Bone marrow (tissue), 2 donors: ENCODE results near the gene EML6.
A peak's percentile ranks its signal among the peaks of the same experiment; 100 is the strongest.

Experiments
- DNase-seq, 2 donors: peaks; one replicate each; lab custom pipeline; 2025; lab: John Stamatoyannopoulos, UW

EML6 gene

DNA sequence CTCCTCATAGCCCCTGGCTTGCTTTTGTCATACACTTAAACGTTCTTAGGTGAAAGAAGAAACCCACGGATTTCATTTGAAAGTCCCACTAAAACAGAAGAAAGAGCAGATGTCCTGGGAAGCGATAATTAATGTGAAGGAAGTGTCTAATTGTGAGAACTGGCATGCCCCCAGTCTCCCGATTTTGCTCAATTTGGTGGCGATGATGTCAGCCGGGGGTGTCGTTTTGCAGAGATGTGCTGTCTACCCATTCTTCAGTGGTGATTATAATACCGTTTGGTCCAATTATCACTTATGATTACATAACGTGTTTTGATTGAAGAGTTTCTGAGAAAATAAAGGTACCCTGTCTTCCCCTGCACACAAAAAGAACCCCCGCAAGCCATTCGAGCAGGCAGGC, 223.7 kb downstream of the EML6 start:
- no peak for DNase-seq

DNA sequence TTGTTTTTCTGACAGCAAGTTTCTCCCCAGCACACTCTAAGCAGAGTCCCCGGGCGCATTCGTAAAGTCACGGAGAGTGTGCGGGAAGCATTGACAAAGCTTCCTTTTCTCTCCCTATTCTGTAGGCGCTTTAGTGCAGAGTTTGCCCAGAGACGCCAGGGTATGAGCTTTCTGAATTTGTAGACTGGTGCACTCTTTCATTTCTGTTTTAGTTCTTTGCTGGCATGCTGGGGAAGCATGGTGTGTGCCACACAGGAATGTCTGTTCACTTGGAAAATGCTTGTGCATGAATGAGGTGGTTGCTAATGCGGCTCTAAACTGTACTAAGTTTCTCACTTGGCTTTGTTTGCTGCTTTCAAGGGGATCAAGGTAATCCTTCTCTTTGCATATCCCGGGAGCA, 224.2 kb downstream of the EML6 start:
- no peak for DNase-seq

DNA sequence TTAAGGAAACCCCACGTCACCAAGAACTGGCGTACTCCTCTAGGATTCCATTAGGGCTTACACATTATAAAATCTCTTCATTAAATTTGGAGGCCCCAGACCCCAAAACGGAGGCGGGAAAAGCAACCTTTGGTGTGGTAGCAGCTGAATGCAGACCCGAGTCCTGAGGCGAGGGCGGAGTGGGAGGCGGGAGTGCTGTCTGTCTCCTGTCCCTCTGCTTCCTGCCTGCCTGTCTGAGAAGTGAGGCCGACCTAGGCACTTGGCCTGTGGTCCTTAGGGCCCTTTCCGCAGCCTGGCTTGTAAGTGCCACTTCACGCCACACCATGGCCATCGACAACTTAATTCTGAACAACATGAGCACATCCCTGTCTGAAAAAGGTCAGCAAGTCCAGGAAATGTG, 224.7 kb downstream of the EML6 start:
- DNase-seq, result no peak

DNA sequence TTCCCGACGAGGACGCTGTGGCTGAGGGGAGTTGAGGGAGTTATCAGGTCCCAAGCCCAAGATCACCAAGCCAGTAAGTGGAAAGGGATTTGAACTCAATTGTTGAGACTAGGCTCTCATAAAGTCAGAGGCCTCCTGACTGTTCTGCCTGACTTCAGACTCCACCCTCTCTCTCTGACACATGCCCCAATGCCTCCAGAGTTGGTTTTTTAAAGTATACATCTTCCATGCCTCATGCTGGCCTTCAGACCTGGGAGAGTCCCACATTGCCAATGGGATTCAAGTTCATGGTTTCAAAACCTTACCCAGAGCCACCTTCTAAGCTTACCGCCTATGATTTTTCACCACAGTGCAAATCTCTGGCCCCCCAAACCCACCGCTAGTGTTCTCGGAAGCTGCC, 226.0 kb downstream of the EML6 start:
- no peak for DNase-seq

DNA sequence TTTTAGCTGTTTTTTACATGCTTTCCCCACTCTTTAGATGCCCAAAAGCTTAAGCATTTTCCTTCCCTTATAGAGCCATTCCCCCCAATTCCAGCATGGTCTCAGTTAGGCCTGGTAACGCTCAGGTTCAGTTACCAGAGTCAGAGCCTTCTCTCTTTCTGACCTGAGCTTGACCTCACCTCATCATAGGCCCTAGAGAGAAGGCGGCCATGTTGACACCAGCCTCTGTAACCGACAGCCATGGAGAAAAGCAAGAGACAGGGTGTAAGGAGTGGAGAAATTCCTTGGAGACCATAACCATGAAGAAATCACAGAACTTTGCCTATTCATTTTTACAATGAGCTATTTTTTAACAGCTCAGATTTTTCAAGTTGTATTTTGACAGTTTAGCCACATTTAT, 227.3 kb downstream of the EML6 start:
- DNase-seq, result no peak

DNA sequence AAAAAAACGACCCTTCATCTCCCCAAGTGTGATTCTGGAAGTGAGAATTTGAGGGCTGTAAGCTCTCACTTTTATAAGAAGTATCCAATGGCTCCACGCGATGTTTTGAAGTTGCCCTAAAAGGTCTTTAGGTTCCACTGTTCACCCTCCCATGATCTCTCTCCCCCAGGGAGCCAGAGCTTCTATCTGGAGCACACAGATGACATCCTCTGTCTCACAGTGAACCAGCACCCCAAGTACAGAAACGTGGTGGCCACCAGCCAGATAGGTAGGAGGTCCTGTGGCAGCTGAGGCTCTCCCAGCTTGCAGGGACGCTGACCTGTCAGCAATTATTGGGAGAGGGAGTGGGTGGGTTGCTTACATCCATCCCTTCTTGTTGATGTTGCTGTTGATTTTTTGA, 229.0 kb downstream of the EML6 start:
- no peak for DNase-seq

DNA sequence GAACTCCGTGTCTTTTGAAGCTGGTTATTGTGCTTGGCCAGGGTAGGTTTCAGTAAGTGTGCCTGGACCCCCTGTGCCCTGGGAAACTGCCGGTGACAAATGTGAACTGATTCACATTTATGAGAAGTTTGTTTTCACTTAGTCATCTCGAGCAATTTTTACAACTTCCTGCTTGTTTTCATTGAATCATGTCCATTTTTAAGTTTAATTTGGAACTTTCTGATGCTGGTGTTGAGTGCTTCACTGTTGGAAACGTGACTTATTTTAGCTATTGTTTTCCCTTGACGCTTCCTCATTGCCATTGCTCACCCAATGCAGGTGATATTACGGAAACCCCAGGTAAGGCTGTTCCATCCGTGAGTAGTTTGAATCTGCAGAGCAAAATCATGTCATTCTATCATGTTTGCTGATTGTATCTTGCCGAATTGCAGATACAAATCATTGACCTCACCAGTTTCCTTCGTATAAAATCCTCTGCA, 229.6 kb downstream of the EML6 start:
- DNase-seq, result peak in 1 of 2 donors; percentile 17

DNA sequence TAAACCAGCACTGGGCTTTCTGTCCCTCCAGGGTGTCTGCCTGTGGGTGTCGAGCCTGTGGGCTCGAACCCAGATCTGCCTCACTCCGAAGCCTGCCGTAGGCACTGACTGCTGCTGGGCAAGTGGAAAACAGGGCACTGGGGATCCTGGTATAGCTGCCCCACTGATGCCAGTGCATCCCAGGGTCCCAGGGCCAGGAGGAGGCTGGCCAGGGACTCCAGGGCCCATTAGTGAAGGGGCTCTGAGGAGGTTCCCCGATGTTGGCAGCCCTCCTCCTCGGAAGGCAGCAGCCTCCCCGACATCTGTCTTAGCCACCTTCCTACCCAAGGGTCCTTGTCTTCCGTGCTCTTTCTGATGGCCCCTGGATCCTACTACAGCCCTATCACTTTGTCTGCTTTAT, 230.7 kb downstream of the EML6 start:
- DNase-seq, result no peak

DNA sequence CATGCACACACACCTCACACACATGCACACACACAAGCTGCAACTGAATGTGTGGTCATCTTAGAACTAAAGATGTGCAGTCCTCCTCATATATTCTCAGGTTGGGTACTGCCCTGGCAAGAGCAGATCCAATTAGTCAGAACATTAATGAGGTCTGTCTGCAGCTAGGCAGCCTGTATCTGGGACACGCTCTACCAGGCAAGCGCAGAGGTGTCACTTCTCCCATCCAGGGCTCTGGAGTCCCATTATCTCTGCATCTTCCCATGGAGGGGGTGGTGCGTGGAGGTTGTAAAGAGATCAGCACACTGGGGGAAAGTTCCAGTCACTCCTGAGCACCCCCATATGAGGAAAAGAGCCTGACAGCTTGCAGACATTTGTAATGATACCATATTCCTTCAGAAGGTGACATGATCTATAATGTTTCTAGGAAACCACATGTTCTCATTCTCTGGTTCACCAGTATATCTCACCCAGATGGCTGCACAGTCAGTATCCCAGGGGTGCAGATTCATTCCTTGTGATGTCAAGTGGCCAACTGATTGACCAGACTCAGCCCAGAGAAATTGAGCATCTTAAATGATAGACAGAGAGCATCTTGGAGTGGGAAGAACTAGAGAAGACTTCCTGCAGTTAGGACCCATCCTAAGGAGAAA, 231.4 kb downstream of the EML6 start:
- no peak for DNase-seq

DNA sequence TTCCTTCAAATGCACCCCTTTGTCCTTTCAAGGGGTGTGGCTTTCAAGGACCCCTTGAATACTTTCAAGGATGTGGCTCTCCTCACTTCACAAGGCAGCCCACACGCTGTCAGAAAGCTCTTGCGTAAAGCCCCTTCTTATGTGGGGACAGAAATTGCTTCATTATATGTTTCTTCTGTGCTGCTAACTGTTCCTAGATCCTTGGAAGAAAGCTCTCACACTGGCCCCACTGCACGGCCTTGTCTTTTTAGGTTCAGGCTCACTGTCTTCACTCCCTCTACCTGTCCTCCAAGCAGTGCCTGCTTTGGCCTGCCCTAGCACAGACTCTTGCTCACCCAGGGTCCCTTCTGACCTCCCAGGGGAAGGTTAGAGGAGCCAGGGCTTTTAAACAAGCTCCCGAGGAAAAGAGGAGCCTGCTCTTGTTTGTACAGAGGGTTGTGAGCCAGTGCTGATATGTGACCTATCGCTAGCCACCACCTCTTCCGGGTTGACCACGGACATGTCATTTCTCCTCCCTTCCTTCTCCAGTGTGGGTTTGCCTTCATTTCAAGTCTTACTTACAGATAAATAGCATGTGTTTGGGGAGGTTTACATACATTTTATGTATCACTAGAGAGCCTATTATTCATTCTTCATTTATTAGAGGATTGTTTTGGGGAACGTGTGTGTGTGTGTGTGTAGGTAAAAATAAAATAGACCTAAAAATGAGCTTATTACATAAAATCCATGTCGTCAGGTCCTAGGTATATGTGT, 232.1 kb downstream of the EML6 start:
- DNase-seq, result no peak

DNA sequence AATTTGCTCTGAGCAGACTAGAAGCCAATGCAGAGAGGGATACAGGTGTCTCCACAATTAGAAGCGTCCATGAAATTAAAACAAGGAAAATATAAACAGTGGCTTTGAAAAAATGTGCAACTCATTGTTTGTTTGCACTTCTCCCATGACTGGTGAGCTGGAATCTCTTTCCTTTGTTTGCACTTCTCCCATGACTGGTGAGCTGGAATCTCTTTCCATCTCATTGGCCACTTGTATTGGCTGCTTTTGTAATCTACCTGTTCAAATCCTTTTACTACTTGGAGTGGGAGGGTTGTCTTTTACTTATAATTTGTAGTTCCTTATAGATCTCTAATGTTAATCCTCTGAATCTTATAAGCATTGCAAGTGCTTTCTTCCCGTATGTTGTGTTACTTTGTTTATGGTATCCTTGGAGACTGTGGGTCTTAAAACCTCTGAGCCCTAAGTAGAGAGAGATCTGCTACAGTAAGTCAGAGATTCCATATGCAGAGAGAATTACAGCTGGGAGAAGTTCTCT, 232.7 kb downstream of the EML6 start:
- no peak for DNase-seq

DNA sequence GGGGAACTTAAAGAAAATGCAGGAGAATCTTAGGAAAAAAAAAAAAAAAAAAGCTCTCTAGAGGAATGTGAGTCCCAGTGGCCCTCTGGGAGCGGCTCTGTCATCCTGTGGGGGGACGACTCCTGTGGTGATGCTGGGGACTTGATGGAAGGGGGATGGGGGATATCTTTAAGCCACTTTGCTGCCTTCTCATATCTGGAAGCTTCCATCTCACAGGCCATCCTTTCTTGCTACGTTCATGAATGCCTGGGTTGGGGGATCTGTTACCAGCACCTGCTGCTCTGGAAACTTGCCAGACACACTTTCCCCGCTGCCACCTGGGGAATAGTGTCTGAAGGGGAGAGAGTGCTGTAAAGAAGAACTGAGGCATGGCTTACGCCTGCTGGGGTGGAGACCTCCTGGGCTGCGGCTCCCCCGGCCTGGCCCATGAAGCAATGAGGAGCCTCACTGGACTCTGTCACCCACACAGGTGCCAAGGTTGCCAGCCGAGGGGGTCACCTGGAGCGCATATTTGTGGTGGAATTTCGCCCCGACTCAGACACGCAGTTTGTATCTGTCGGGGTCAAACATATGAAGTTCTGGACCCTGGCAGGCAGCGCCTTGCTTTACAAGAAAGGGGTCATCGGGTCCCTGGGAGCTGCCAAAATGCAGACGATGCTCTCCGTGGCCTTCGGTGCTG, 234.0 kb downstream of the EML6 start:
- DNase-seq, result no peak

DNA sequence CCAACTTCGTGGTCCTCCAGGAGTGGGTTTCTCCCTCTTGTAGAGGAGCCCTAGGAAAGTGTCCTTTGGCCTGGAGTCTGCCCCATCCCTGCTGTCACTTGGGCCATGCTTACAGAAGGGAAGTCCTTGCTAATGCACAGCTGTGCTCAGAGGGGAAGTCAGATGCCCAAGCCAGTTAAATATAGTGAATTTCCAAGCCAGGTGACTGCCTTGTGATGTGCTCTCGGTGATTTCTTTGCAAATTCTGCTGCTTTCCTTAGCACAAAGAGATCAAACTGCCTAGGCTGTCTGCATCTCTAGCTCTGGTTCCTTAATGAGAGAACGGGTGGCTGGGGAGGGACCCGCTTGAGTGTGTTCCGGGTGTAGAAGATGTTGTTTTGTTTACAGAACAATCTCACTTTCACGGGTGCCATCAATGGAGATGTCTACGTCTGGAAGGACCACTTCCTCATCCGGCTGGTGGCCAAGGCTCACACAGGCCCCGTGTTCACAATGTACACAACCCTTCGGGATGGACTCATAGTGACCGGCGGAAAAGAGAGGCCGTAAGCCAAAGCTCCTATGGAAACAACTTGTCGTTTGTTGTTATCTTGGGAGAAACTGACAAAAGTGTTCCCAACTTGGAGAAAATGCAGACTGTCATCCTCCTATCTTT, 235.4 kb downstream of the EML6 start:
- DNase-seq, result peak in 1 of 2 donors; percentile 26

DNA sequence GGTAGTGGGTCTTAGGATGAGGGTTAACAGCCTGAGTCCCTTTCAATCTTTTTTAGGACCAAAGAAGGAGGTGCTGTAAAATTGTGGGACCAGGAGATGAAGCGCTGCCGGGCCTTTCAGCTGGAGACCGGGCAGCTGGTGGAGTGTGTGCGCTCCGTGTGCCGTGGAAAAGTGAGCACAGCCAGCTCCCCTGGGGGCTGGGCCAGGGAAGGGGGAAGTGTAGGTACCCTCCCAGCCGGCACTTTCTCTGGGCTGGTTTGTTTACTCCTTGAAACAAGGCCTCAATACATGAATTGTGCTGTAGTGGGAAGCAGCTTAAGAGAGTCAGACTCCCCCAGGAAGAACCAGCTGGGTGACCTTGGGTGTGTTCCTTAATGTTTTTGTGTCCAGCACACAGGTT, 236.7 kb downstream of the EML6 start:
- no peak for DNase-seq

DNA sequence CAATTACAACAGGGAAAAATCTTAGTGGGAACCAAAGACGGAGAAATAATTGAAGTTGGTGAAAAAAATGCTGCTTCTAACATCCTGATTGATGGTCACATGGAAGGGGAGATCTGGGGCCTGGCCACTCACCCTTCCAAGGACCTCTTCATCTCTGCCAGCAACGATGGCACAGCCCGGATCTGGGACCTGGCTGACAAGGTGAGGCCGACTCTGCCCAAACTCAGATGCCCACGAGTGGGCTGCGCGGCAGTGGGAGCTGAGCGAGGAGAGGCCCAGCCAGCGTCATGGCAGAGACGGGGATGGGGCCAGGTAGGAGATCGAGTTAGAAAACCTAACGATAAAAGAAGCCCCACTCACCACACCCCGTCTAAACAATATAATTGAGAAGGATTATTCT, 239.0 kb downstream of the EML6 start:
- DNase-seq, result no peak

DNA sequence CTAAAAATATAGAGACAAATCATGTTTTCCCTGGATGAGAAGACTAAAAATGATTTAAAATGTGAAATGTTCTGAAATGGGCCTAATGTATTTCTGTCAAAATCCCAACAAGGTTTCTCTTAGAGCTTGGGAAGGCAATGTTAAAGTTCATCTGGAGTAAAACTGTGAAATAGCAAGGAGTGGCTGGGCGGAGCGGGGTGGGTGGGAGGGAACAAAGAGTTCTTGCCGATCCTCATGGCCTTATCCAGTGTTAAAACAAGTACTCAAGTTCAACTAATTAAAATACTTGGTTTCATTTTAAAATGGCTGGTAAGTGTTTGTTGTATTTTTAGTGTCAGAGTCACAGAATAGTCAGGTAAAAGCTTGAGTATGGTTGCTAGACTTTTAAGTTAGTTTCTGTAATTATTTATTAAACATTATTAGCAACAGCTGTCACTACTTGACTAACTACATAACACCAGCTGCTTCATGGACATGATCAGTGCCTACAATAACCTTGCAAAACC, 239.5 kb downstream of the EML6 start:
- DNase-seq, result no peak

DNA sequence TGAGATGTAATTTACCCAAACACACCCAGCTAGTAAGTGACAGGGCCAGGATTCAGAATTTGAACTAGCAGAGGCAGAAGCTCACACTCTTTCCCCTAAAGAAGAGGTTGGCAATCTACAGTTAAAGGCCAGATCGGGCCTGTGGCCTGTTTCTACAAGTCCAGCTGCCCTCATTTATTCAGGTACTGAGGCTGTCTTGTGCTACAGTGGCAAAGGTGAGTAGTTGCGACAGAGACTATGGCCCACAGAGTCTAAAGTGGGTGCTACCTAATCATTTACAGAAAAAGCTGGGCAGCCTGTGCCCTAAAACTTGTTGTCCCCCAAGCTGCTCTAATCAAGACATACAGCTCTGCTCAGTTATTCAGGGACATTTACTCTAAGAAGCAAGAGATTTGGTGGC, 240.0 kb downstream of the EML6 start:
- no peak for DNase-seq

DNA sequence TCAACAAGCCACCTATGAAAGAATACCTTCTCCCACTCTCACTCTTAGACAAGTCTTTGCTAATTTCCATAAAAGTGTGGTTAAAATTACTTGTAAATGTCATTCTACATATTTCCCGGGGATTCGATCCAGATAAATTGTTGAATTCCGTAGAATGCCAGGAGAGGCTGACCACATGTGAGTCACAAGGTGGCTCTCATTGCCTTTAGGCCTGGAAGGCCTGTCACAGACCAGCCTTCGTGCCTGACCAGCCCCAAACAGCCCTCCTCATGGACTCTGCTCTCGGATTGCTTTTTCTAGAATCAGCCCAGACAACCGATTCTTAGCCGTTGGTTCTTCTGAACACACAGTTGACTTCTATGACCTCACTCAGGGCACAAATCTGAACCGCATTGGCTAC, 240.8 kb downstream of the EML6 start:
- DNase-seq, result no peak

DNA sequence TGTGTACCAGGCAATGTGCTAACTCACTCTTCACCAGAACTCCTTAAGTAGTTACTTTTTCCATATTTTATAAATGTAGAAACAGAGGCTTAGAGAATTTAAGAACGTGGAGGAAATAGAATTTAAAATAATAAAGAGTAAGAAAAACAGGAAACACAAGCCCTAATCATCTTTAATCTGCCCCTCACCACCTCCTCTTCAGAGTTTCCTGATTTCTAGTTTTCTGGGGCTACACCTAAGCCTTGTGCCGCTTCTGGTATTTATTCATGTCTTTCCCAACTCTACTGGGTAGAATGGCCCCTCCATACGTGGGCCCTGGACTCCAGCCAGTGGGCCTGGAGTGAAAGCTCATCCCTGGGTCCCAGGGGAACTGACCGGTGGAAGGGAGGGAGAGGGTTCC, 241.4 kb downstream of the EML6 start:
- peak in 1 of 2 donors; percentile 54 for DNase-seq

DNA sequence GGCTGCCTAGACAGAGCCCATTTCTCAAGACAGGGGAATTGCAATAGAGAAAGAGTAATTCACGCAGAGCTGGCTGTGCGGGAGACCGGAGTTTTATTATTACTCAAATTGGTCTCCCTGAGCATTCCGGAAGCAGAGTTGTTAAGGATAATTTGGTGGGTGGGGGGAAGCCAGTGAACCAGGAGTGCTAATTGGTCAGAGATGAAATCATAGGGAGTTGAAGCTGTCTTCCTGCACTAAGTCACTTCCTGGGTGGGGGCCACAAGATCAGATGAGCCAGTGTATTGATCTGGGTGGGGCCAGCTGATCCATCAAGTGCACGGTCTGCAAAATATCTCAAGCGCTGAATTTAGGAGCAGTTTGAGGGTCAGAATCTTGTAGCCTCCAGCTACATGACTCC, 242.0 kb downstream of the EML6 start:
- no peak for DNase-seq

DNA sequence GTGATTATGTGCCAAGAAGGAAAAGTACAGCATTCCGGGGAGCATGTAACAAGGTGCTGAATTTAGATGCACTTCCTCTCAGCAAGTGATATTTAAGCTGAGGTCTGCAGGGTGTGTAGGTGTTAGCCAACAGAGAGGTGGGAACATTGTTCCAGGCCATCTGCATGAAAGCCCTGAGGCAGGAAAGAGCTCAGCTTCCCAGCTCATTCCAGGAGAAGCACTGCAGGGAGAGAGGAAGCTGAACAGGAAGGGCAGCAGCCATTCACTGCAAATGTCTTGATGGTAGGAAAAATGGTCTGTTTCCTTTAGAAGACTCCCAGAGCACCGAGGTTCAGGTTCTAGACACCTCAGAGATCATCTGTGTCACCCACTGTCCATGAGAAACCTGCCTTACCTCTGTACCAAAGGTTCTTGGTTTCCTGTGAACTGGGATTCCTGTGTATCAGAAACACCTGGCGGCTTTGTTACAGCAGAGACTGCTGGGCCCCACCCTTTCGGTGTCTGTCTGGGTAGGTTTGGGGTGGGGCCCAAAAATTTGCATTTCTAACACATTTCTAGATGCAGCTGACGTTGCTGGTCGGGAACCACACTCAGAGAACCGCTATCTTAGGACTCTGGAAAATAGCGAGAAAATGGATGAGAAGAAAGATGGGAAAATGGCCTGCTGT, 242.8 kb downstream of the EML6 start:
- DNase-seq, result no peak

DNA sequence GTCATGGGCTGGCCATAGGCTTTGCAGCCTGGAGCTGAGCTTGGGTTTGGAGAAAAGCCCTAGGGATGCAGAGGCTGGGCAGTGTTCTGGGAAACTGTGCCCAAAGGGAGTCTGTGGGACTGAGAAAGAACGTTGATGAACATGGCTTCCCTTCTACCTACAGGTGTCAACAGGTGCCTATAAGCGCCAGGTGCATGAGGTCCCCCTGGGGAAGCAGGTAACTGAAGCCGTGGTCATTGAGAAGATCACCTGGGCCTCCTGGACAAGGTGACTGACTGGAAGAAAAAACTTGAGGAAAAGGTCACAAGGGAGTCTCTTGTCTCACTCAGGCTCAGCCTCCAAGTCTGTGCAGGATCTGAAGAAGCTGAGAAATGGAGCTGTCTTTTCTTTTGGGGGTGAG, 243.4 kb downstream of the EML6 start:
- no peak for DNase-seq
